ENCODE data around the gene COL12A1. TPM values are rescaled to one million over a fixed set of nuclear protein-coding genes. Genes with fewer than 3 reads are reported as not detected.

COL12A1 gene
- total and polyA plus RNA-seq, 2 of the 13 experiments (the other 11 are each of a cell fraction or from before 2014, with no cell fraction given), result 0.02 TPM; not detected in 1

- H3K27me3 ChIP-seq (ENCODE audit: control insufficient read depth in 1 of 2, insufficient read depth in 2 of 2, low read length in 2 of 2), result no peaks in the 10 kb centered on the region
- H3K4me3 ChIP-seq (replicated peaks in 1 of 3; ENCODE audit: insufficient read depth in 1 of 3, low read depth in 2 of 3, low read length in 3 of 3), result no peak overlapping the region
- no peak for ATAC-seq
- no TSS peak for BruUV-seq (replicated peaks)
- no peaks in the 10 kb centered on the region for H3K79me2 ChIP-seq (ENCODE audit: insufficient read depth, low read length)
- H3K27ac ChIP-seq (ENCODE audit: extremely low read length, insufficient read depth, low read length), result no peak overlapping the region
- H3K9me3 ChIP-seq (ENCODE audit: low read length), result no peaks in the 10 kb centered on the region
- intact Hi-C loops (cut with micrococcal nuclease; ENCODE audit: unreplicated experiment), result no loop called here
- WGBS (ENCODE audit: low lambda C conversion rate), result 24% methylated on average over 5 of the region's 5 CpGs
- no peak for FAIRE-seq
- CTCF ChIA-PET (ENCODE audit: low intra/inter-chr PET ratio, low total read pairs), result no interaction called here
- POLR2A ChIA-PET, result no interaction called here
- no peaks in the 10 kb centered on the region for H3K36me3 ChIP-seq (replicated peaks in 1 of 2; ENCODE audit: control insufficient read depth in 1 of 2, insufficient read depth in 2 of 2, low read length in 2 of 2)
- peak; percentile 71 for TF ChIP-seq ZNF652 (CRISPR knock-in tag; IDR thresholded peaks at IDR 0.05; ENCODE audit: borderline replicate concordance, low read depth)
- no peak for TF ChIP-seq PCBP1 (IDR thresholded peaks at IDR 0.05; ENCODE audit: borderline replicate concordance, low read depth, low read length)
- no peak for DNase-seq (ENCODE audit: low spot score)
- H3K4me2 ChIP-seq (ENCODE audit: low read depth, low read length), result no peak overlapping the region
- in situ Hi-C loops (cut with HindIII; ENCODE audit: extremely low pct_ligation_motif_present, low pct_unique_long_range_greater_than_20kb), result no loop called here
- H2AFZ ChIP-seq (ENCODE audit: low read length), result no peak overlapping the region
- no peaks in the 10 kb centered on the region for H4K20me1 ChIP-seq (ENCODE audit: insufficient read depth, low read length)
- H3K4me1 ChIP-seq (ENCODE audit: insufficient read depth, low read length), result no peaks in the 10 kb centered on the region
- H3K9ac ChIP-seq (ENCODE audit: insufficient read depth, low read depth, low read length), result no peak overlapping the region
Measured at GRCh38 chr6:75094614-75095200, 111.1 kb downstream of the COL12A1 start.

- no peaks in the 10 kb centered on the region for H3K79me2 ChIP-seq (ENCODE audit: insufficient read depth, low read length)
- no TSS peak for BruUV-seq (replicated peaks)
- FAIRE-seq (no peak), DNase-seq (ENCODE audit: low spot score) (no peak), ATAC-seq (no peak)
- in situ Hi-C loops (cut with HindIII; ENCODE audit: extremely low pct_ligation_motif_present, low pct_unique_long_range_greater_than_20kb), result no loop called here
- H3K27ac ChIP-seq (ENCODE audit: extremely low read length, insufficient read depth, low read length), result no peak overlapping the region
- 35% methylated on average over 4 of the region's 4 CpGs for WGBS (ENCODE audit: low lambda C conversion rate)
- H3K9ac ChIP-seq (ENCODE audit: insufficient read depth, low read depth, low read length), result no peak overlapping the region
- intact Hi-C loops (cut with micrococcal nuclease; ENCODE audit: unreplicated experiment), result no loop called here
- H3K4me1 ChIP-seq (ENCODE audit: insufficient read depth, low read length), result no peaks in the 10 kb centered on the region
- H3K9me3 ChIP-seq (ENCODE audit: low read length), result no peaks in the 10 kb centered on the region
- ChIA-PET CTCF (ENCODE audit: low intra/inter-chr PET ratio, low total read pairs) (no interaction called here), POLR2A (no interaction called here)
- no peaks in the 10 kb centered on the region for H3K27me3 ChIP-seq (ENCODE audit: control insufficient read depth in 1 of 2, insufficient read depth in 2 of 2, low read length in 2 of 2)
- TF ChIP-seq ZNF10 (CRISPR knock-in tag; IDR thresholded peaks at IDR 0.05; ENCODE audit: borderline replicate concordance, low read depth) (no peak), ESRRA (CRISPR knock-in tag; IDR thresholded peaks at IDR 0.05; ENCODE audit: low read depth) (no peak), KLF11 (CRISPR knock-in tag; IDR thresholded peaks at IDR 0.05) (no peak), ZNF333 (CRISPR knock-in tag; IDR thresholded peaks at IDR 0.05; ENCODE audit: borderline replicate concordance) (no peak), MATR3 (CRISPR knock-in tag; IDR thresholded peaks at IDR 0.05) (no peak), ZNF772 (CRISPR knock-in tag; IDR thresholded peaks at IDR 0.05) (no peak), ZNF574 (CRISPR knock-in tag; IDR thresholded peaks at IDR 0.05) (no peak), FUBP1 (CRISPR knock-in tag; IDR thresholded peaks at IDR 0.05; ENCODE audit: borderline replicate concordance) (no peak), ZNF430 (CRISPR knock-in tag; IDR thresholded peaks at IDR 0.05) (no peak), TBL1XR1 (IDR thresholded peaks at IDR 0.05; ENCODE audit: borderline replicate concordance, low read length, partially characterized antibody) (no peak), KAT8 (CRISPR knock-in tag; IDR thresholded peaks at IDR 0.05) (no peak), ZNF547 (CRISPR knock-in tag; IDR thresholded peaks at IDR 0.05) (no peak)
- no peaks in the 10 kb centered on the region for H4K20me1 ChIP-seq (ENCODE audit: insufficient read depth, low read length)
- H3K4me2 ChIP-seq (ENCODE audit: low read depth, low read length), result no peak overlapping the region
- H2AFZ ChIP-seq (ENCODE audit: low read length), result no peak overlapping the region
- no peak overlapping the region for H3K4me3 ChIP-seq (replicated peaks in 1 of 3; ENCODE audit: insufficient read depth in 1 of 3, low read depth in 2 of 3, low read length in 3 of 3)
- no peaks in the 10 kb centered on the region for H3K36me3 ChIP-seq (replicated peaks in 1 of 2; ENCODE audit: control insufficient read depth in 1 of 2, insufficient read depth in 2 of 2, low read length in 2 of 2)
Measured at GRCh38 chr6:75091467-75092190, 114.2 kb downstream of the COL12A1 start.
